ENCODE results near the gene ALLC.
"Not testable (repeated sequence)": the region's sequence is repeated elsewhere in the genome, so short reads cannot be mapped to it uniquely, and the experiment has no call there.

ALLC gene

DNA sequence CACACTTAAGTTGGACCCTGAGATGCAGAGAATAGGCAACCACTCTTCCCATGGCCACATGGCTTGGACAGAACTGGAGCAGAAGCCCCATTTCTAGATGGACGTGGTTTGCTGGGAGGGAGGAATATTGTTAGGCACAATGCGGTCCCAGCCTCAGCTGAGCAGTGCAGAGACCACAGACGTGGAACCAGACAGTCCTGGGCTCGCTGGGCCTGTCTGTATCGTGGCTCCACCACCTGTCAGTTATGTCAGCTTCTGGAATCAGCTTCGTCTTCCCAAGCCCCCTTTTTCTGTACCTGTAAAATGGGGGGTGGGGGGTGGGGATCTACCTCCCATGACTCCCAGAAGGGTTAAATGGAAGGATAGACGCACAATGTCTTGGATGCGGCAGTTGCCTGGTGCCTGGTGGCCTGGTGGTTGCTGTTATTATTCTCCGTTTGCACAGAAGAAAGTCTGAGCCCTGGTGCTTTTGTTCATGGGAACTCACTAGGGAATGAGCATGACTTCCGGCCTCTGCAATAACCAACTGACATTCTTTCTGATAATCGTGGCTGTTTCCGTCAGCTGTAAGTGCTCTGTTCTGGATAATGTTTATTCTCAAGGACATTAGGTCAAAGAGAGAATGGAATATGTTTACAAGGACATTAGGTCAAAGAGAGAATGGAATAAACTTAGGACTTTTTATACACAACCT is 31.7 kb upstream of the ALLC start:
- DNase-seq (ENCODE audit: low spot score): peak; percentile 88

DNA sequence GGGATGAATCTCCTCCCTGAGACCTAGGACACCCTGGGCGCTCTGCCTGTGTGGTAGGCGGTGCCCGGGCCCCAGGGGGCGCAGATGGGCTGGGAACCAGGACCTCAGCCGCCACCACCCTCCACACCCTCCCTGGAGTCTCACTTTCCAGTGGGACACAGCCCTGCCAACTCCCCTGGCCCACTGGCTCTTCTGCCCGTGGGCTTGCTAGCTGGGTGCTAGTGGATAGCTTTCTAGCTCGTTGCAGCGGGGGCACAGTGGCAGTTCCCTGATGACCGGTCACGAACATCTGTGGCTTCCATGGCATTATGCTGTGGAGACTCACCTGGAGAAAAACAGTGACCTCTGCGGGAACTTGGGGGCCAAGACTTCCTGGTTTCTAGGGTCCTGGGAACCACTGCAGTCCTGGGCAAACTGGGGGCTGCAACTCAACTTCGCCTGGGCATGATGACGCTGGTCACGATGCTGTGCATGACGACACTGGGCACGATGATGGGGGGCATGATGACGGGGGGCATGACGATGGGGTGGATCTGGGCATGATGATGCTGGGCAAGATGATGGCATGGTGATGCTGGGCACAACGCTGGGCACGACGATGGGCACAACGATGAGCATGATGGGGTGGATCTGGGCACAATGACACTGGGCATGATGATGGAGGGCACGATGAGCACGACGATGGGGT is 31.0 kb upstream of the ALLC start:
- DNase-seq (ENCODE audit: low spot score): no peak

DNA sequence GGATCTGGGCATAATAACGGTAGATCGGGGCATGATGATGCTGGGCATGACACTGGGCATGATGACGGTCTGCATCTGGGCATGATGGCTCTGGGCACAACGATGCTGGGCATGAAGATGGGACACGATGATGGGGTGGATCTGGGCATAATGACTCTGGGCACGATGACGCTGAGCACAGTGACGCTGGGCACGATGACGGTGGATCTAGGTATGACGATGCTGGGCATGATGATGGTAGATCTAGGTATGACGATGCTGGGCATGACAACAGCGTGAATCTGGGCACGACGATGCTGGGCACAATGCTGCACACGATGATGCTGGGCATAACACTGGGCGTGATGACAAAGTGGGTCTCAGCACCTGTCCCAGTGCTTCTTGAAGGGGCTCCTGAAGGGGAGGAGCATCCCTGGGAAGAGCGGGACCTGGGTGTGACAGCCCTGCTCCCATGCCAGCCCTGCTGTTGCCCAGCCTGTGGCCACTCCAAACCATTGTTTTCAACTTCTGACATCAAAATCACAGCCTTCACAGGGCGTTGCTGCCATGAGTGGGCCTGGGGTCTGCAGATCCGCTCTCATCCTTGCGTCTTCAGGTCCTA is 30.4 kb upstream of the ALLC start:
- no peak for DNase-seq (ENCODE audit: low spot score)

DNA sequence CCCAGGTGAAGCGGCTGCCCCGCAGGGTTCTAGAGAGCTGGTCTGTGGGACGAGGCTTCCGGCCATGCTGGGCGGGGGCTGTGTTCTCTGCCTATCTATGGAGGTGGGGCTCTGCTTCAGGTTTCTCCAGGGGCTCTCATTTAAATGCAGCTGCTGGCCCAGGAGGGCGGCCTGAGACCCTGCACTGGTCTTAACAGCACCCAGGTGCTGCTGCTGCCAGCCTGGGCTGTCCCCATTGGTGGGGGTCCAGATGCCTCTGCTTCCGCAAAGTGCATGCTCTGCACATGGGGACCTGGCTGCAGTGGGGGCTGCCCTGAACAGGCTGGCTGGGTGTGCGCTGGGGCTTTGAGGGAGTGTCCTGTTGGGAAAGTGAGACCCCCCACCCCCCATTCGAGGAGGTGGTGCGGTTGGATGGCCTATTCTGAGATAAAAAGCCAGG is 29.7 kb upstream of the ALLC start:
- no peak for DNase-seq (ENCODE audit: low spot score)

DNA sequence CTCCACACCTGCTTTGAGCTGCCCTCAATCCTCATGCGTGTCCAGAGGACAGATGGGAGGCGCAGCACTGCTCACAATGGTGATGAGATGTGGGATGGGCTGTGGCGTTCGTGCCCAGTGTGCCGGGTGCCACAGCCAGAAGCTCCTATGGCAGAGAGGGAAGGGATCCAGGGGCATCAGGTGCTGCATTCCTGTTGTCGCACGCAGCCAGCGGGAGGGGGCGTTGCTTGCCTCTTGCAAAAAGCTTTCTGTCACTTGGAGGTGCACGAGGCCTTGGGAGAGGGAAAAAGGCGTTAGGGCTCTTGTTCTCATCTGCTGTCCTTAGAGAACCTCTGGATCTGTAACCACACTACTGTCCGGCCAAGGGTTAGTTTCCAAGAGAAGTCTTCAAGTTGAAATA is 29.2 kb upstream of the ALLC start:
- DNase-seq (ENCODE audit: low spot score): no peak

DNA sequence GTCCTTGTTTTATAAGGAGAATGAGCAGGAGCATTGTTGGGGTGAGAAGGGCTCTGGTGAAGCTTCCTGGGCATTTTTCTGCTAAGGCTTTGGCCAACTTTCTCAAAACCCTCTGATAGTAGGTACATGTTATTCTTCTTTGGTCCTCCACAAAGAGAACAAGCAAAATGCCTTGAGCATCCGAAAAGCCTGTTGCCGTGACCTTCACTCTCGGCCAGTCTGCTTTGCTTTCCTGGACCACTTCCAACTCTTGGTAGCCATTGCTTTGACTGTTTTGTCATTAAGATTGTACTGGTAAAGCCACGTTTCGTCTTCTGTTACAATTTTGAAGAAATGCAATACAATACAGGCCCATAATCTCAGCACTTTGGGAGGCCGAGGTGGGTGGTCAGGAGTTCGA is 27.4 kb upstream of the ALLC start:
- DNase-seq (ENCODE audit: low spot score): no peak

DNA sequence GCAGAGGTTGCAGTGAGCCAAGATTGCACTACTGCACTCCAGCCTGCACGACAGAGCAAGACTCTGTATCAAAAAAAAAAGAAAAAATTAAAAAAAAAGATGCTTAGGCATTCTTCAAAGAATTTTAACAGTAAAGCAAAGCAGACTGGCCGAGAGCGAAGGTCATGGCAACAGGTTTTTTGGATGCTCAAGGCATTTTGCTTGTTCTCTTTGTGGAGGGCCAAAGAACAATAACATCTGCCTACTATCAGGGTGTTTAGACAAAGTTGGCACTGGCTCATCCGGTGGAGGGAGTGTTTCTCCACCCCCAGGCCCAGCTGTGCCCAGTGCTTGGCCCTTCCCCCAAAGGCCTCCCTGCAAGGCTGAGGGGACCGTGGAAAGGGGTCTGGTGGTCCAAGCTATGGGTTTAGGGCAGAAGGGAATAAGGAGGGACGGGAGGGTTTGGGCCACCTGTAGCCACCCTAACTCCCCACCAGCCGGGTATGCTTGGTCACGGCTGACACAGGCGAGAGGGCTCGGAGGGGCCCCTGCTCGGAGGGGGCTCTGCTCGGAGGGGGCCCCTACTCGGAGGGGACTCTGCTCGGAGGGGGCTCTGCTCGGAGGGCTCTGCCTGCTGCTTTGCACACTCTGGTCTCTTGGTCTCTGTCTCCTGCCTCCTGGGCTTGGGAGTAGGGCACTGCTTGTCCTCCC is 26.7 kb upstream of the ALLC start:
- no peak for DNase-seq (ENCODE audit: low spot score)

DNA sequence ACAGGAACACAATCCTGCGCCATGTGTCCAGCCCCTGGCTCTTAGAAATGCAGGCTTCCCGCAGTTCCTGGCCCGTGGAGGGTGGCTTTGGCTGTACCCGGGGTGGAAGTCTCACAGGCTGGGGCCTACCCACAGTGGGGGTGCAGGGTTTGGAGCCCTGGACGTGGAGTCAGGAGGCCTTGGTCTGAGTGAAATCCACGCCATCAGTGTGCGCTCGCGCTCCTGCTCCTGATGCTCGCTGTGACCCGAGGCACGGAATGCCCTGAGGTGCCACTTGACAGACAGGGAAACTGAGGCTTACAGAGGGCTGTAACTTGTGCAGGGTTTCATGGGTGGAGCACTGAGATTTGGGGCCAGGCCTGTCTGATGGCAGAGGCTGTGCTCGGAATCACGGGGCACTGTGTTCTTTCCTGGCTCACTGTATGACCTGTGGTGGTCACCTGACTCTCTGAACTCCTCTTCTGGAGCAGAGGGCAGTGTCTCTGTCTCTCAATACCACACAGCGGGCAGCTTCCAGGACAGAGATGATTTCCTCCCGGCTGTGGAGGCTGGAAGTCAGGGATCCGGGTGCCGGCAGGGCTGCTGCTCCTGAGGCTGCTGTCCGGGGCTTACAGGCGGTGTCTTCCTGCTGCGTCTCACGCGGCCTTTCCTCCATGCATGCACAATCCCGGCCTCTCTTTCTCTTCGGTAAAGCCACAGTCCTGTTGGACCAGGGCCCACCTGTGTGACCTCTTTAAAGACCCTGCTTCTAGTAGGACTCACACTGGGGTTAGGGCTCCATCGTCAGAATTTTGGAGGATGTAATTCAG is 25.9 kb upstream of the ALLC start:
- DNase-seq (ENCODE audit: low spot score): no peak

DNA sequence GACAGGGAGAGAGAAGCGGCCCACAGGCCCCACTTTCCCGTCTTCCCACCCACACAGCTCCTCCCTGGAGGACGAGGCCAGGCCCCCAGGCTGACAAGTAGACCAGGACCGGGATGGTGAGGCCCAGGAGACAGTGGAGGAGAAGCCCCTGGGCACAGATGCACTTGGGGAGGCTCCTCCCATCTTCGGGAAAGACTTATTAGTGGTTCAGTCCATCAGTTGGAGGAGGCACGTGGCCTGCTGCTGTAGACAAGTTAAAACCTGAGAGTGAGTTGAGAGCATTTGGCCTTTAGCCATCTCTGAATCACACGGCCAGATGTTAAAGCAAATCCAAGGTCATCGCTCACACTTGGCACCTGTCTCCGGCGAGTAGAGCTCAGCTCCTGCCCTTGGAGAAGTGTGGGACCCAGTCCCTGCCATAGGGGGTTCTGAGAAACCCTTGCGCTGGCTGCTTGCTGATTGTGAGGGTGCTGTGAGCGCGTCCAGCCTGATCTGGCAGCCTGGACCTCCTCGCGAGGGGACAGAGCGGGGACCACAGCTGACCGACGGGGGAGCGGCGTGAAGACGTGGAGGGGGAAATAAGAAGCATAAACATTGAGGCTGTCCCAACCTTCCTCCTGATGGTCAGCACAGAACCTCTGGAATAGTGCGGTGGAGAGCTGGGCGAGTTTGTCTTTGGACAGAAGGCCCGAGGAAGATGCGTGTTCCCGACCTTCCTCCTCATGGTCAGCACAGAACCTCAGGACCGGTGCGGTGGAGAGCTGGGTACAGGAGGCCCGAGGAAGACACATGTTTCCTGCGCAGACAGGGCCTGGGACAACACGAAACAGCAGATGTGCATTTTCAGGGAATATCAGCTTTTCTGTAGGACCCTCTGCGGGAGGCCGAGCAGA is 24.7 kb upstream of the ALLC start:
- DNase-seq (ENCODE audit: low spot score): no peak

DNA sequence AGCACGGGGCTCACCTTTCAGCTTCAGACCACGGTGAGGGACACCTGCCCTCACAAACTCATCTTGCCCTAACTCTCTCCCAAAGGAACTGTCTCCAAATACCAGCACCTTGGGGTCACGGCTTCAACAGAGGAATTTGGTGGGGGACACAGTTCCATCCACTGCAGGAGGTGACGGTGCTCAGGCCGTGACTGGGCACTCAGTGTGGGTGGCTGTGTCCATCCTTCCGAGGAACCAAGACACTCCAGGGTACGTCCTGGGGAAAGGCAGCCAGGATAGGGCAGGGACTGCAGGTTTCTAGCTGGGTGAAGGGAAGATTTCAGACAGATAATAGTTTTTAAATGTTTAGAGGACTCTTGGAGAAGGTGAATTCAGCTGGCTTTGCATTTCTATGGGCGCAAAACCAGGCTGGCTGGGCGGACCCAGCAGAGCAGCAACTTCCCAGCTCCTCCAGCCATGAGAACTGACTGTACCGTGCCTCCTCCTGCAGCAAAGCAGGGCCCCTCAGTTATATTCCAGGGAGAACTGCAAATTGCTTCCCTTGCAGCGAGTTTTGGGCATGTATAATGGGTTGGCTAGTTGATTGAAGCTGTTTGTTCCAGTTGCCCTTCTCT is 23.9 kb upstream of the ALLC start:
- no peak for DNase-seq (ENCODE audit: low spot score)

DNA sequence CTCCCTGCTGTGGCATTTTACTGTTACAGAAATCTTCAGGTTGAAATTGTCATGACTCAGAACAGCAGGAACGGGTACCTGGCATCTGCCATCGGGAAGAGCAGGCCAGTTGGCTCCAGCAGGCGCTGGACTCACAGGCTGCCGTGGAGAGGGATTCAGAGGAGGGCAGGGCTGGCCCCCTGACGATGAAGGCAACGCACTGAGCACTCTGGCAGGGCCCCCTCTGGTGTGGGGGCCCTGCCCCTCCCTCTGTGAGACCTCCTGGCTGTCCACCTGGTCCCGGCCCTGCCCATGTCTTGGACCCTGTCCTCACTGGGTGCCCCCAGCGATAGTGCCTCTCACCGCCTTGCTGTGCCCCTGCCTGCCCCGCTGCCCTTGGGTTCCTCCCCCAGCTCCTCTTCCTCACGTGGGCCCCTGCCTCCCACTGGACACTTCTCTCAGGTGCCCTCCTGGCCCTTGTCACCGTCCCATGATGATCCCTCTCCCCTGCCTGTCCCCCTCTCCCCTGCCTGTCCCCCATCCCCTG is 23.3 kb upstream of the ALLC start:
- DNase-seq (ENCODE audit: low spot score): no peak

DNA sequence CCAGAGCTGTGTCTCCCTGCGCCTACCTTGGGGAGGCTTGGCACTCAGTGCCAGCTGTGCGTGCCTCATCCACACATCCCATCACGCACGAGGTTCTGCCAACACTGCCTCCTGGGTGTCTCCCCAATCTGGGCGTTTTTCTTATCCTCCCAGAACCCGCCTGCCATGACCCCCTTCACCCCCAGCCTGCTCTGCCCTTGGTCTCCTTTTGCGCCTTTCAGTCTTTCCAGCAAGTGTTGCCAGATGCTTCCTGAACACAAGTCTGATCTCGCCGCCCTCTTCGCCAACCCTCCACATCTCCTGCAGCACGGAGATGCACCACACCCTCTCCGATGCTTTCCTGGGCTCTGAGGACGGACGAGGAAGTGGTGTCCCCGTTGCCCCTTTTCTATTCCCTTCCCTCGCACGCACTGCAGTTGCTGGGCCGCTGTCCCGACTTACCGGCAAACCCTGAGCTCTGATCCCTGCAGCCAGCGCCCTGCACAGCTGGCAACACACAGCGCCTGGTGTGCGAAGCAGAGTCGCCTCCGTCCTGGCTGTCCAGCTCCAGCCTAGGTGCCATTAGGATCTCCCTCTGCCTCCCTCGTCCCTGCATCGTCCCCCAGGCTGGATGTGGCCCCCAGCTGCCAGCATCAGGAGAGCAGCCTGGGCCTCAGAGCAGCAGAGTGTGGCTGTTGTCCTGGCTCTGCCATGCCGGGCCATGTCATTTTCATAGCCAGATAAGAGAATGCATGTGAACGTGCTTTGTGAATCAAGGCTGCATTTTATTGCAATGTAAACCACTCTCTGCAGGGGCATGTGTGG is 22.6 kb upstream of the ALLC start:
- no peak for DNase-seq (ENCODE audit: low spot score)

DNA sequence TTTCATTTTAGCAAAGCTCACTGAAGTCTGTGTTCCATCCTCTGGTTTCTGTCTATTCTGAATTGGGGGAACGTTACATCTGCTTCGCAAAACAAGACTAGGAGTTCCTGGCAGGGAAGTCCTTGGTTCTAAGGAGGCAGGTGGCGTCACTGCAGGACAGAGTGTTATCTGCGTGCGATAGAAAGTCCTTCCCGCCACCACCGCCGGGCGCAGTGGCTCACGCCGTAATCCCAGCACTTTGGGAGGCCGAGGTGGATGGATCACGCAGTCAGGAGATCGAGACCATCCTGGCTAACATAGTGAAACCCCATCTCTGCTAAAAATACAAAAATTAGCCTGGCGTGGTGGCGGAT is 22.0 kb upstream of the ALLC start:
- DNase-seq (ENCODE audit: low spot score): not testable (repeated sequence)

DNA sequence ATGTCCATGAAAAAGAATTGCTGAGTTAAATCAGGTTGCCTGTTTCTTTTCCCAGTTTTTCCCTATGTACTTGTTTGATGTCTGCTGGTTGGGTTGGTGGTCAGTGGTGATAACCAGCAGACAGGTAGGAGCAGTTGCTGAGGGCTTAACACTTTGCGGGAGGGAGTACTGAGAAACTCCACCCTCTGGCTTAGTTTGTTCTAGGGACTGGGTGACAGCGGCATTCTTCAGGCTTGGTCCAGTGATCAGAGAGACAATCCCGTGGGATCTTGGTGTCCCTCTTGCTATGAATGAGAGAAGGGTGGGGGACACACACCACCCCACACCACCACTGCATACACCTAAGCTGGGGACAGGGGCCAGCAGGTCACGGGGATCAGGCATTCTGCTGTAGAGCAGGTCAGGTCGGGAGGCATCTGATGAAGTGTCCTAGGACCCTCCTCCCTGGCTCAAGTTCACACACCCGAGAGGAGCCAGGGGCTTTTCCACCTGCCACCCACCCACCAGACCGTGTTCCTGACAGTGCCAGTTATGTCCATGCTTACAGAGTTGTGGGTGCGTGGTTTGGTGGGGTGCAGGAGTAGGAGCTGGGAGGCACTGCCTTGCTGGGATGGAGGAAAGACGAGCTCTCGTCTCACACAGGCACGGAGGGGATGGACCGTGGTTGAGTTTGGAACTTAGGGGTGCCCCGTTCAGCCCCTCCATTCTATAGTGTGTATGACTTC is 21.3 kb upstream of the ALLC start:
- no peak for DNase-seq (ENCODE audit: low spot score)

DNA sequence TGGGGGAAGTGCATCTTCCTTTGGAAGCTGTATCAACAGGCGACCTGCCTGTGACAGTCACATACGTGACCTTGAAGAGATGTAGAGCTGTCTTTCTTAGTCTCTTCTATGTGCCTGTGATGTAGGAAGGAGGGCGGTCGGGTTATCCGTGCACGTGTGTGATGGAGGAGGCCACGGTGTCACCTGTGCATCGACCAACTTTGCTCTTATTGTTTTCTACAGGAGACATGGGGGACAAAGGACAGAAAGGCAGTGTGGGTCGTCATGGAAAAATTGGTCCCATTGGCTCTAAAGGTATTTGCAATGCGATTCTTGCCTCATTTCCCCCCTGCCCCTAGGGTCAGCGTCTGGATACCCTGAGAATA is 20.7 kb upstream of the ALLC start:
- no peak for DNase-seq (ENCODE audit: low spot score)

DNA sequence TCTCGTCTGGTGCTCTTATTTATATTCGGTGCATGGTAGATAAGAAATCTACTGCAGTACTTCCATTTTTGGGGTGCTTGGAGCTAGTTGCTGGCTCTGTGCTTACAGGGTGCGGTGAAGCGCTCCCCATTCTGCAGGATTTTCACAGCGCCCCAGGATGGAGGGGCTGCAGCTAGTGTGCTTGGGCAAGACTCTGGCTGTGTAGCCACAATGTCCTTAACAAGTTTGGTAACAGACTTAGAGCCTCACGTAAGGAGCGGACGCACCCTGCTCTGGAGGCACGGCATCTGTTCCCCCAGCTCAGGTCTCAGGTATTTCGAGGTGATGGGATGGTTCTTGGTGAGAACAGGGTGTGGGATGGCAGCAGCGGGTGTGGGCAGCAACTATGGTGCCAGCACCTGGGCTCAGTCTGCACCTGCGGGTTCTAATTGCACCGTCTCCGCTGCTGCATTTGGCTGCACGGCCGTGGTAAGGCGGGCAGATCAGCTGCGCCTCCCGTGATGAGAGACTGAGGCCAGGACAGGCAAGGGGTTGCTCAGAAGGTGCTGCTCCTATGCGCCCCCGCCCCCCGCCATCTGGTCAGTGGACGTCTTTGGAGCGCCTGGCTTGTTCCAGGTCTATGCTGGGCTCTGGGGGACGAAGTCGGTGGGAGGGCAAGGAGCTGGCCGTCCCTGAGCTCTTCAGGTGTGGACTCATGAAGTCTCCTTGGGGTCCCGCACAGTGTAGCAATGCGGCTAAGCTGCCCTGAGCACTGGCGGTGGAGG is 20.1 kb upstream of the ALLC start:
- no peak for DNase-seq (ENCODE audit: low spot score)

DNA sequence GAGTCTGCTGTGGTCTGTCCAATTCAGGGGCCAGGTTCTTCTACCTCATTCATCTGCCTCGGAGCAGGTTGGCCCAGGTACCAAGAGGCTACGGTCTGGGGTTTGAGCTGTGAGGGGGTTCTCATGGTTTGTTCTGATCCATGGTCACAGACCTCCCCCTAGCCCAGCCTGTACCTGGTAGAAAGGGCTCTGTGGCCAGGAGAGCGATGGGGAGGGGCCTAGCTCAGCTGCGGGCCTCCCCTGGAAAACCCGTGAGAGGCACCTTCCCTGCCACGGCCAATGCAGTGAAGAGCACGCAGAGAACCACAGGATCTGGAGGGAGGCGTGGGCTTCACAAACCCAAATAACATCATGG is 19.6 kb upstream of the ALLC start:
- no peak for DNase-seq (ENCODE audit: low spot score)

DNA sequence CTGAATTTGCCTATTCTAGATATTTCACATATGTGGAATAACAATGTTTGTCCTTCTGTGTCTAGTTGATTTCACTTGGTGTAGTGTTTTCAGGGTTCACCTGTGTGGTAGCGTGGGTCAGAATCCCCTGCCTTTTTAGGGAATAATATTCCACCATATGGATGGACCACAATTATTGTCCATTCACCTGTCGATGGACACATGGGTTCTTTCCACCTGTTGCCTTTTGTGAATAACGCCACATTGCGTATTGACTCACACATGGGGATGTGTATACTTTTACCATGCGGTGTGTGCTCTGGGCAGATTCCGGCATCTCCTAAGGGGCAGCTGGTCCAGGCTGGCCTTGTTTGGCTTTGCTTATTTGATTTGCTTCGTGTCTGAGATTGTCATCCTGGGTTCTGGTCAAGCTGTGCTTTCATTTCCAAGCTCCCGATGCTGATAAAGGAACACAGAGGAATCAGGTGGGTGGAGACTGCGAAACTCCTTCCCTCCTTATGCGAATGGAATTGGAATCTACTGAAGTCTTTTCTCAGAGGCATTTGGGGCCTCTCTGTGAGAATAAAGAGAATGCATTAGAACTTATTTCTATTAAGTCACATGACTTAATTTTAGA is 18.9 kb upstream of the ALLC start:
- DNase-seq (ENCODE audit: low spot score): no peak

Measured in hepatic stellate cell (primary cell).